HUES64 (cell line): ENCODE measurements around the gene TUBB2B.
"Not testable (repeated sequence)": the region's sequence is repeated elsewhere in the genome, so short reads cannot be mapped to it uniquely, and the experiment has no call there.

ENCODE experiments used
- H3K27ac ChIP-seq: 2 replicates; pipeline ENCODE4 v1.7.0; 2013; ENCODE audit warnings: low read depth, low read length, inconsistent platforms
- H3K27me3 ChIP-seq: 2 replicates; pipeline ENCODE4 v1.6.1; 2013; ENCODE audit warnings: mild to moderate bottlenecking, low read length; ENCODE audit not compliant: insufficient read depth
- H3K36me3 ChIP-seq: 2 replicates; pipeline ENCODE4 v1.6.1; 2013; ENCODE audit warnings: mild to moderate bottlenecking, low read length; ENCODE audit not compliant: insufficient read depth
- H3K4me1 ChIP-seq: 2 replicates; pipeline ENCODE4 v1.6.1; 2013; ENCODE audit warnings: mild to moderate bottlenecking, low read length, moderate library complexity; ENCODE audit not compliant: insufficient read depth
- H3K4me3 ChIP-seq: 2 replicates; pipeline ENCODE4 v1.5.1; 2013; ENCODE audit warnings: mild to moderate bottlenecking, low read length, moderate library complexity
- H3K9ac ChIP-seq: 2 replicates; pipeline ENCODE4 v1.6.1; 2013; ENCODE audit warnings: mild to moderate bottlenecking, low read depth, low read length
- H3K9me3 ChIP-seq: 2 replicates; pipeline ENCODE4 v1.6.1; 2013; ENCODE audit warnings: low read depth, low read length; ENCODE audit not compliant: insufficient read depth
- WGBS: fragments of 150-250, 120-280 bp; methylation state at CpG from one replicate; pipeline ENCODE4 v1.1.7; 2013; ENCODE audit warnings: missing lambda C conversion rate; 5-methylcytosine and 5-hydroxymethylcytosine counted together

Gene TUBB2B

DNA sequence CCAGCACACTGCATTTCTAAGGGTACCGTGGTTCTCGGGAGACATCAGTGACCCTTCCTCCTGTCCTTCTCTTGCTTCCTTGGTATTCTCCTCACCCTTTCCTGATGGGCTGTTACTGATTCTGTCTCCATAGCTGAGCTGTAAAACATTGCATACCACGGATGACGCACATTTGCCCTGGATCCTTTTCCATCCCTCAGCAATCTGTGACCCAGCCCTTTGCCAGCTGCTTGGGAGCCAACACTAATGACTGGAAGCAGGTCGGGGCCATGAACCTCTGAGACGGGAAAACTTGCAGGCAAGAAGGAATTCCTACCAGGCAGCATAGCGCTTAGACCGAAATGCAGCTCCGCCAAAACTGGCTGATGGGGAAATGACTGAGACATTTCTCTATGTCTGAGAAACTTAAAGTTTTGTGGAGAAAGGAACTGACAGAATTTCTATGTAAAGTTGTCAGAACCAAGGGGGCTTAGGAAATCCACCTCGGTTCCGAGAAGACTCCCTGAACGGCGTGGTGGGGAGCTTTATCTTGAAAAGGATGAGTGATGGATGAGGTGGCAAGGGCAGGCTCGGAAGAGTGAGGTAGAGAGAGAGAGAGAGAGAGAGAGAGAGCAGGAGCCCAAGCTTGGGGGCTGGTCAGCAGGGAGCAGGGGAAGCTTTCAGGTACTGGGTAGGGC is 19.2 kb downstream of the TUBB2B start:
- Histone ChIP-seq H3K27me3 (no peaks in the 10 kb centered on the region), H3K36me3 (no peaks in the 10 kb centered on the region), H3K4me3 (no peak overlapping the region), H3K4me1 (peaks cover 18% of the 10 kb centered on the region), H3K27ac (no peak overlapping the region; the same call in 1 of the 2 replicates), H3K9me3 (no peaks in the 10 kb centered on the region), H3K9ac (no peak overlapping the region)
- 68% methylated on average over 14 of the region's 14 CpGs for WGBS

- Histone ChIP-seq H3K27me3 (no peaks in the 10 kb centered on the region), H3K4me3 (no peak overlapping the region), H3K27ac (no peak overlapping the region), H3K9ac (no peak overlapping the region), H3K9me3 (no peaks in the 10 kb centered on the region), H3K36me3 (no peaks in the 10 kb centered on the region), H3K4me1 (peaks cover 22% of the 10 kb centered on the region)
- 87% methylated on average over 7 of the region's 7 CpGs for WGBS
Observed at GRCh38 chr6:3206339-3207015, 21.0 kb downstream of the TUBB2B start.

GRCh38 chr6:3205913-3206312 is 21.5 kb downstream of the TUBB2B start:
- Histone ChIP-seq H3K27me3 (no peaks in the 10 kb centered on the region), H3K9me3 (no peaks in the 10 kb centered on the region), H3K36me3 (no peaks in the 10 kb centered on the region), H3K4me3 (no peak overlapping the region), H3K27ac (no peak overlapping the region), H3K9ac (no peak overlapping the region), H3K4me1 (peaks cover 22% of the 10 kb centered on the region)
- 94% methylated on average over 4 of the region's 4 CpGs for WGBS

- Histone ChIP-seq H3K36me3 (no peaks in the 10 kb centered on the region), H3K9me3 (no peaks in the 10 kb centered on the region), H3K27ac (no peak overlapping the region), H3K4me1 (peaks cover 22% of the 10 kb centered on the region), H3K4me3 (no peak overlapping the region), H3K9ac (no peak overlapping the region), H3K27me3 (no peaks in the 10 kb centered on the region)
- WGBS = 91% methylated on average over 5 of the region's 6 CpGs
Observed at GRCh38 chr6:3204921-3205320, 22.5 kb downstream of the TUBB2B start.

GRCh38 chr6:3202999-3203696 is 24.3 kb downstream of the TUBB2B start:
- no peak overlapping the region for H3K27ac ChIP-seq
- WGBS = 89% methylated on average over 6 of the region's 7 CpGs
- H3K4me3 ChIP-seq = no peak overlapping the region
- H3K9ac ChIP-seq = no peak overlapping the region
- H3K36me3 ChIP-seq = no peaks in the 10 kb centered on the region
- H3K9me3 ChIP-seq = no peaks in the 10 kb centered on the region
- no peaks in the 10 kb centered on the region for H3K27me3 ChIP-seq
- peaks cover 14% of the 10 kb centered on the region for H3K4me1 ChIP-seq

DNA sequence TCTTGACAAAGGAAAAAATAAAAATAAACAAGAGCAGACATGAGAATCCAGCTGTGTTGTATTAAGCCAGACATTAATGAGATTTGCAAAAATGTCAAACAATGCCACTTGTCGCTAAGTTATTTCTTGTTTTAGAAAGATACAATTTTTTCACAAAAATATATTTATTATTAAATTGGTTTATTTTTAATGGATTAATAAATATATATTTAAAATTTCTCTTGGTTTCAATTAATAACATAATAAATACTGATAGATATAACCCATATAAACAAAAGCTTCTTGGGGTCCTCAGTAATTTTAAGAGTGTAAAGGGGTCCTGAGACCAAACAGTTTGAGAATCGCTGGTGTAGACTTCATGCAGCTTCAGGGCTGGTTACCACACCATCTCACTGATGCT is 26.1 kb downstream of the TUBB2B start:
- 100% methylated on average over 1 of the region's 2 CpGs for WGBS
- H3K9me3 ChIP-seq = no peaks in the 10 kb centered on the region
- H3K27ac ChIP-seq = no peak overlapping the region
- no peaks in the 10 kb centered on the region for H3K27me3 ChIP-seq
- peaks cover 10% of the 10 kb centered on the region; the same call in 1 of the 2 replicates for H3K4me1 ChIP-seq
- no peaks in the 10 kb centered on the region for H3K36me3 ChIP-seq
- no peak overlapping the region for H3K9ac ChIP-seq
- no peak overlapping the region for H3K4me3 ChIP-seq

DNA sequence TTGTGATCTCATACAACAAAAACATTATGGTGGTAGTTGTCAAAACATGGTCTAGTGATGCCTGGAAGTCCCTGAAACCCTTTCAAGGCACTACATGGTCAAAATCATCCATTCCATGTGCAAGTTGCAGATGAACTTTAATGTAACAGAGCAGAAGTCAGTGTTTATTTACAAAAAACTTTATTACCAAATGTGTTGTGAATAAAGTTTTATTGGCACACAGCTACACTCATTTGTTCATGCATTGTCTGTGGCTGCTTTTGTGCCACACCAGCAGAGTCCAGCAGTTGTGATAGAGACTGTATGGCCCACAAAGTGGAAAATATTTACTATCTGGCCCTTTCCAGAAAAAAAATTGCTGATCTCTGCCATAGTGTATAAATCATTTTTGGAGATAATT is 26.8 kb downstream of the TUBB2B start:
- Histone ChIP-seq H3K27me3 (no peaks in the 10 kb centered on the region), H3K9me3 (no peaks in the 10 kb centered on the region), H3K27ac (no peak overlapping the region), H3K4me1 (peaks cover 13% of the 10 kb centered on the region; the same call in 1 of the 2 replicates), H3K9ac (no peak overlapping the region), H3K4me3 (no peak overlapping the region), H3K36me3 (no peaks in the 10 kb centered on the region)

- Histone ChIP-seq H3K27ac (no peak overlapping the region), H3K36me3 (no peaks in the 10 kb centered on the region), H3K4me1 (peaks cover 25% of the 10 kb centered on the region), H3K27me3 (no peaks in the 10 kb centered on the region), H3K4me3 (no peak overlapping the region), H3K9ac (no peak overlapping the region), H3K9me3 (no peaks in the 10 kb centered on the region)
- WGBS = 78% methylated on average over 5 of the region's 5 CpGs
Observed at GRCh38 chr6:3199382-3199781, 28.1 kb downstream of the TUBB2B start.

GRCh38 chr6:3197734-3198133 is 29.7 kb downstream of the TUBB2B start:
- not testable (repeated sequence) for H3K27me3 ChIP-seq
- 100% methylated on average over 1 of the region's 5 CpGs for WGBS

GRCh38 chr6:3196770-3197169 is 30.7 kb downstream of the TUBB2B start:
- Histone ChIP-seq H3K4me1 (peaks cover 33% of the 10 kb centered on the region), H3K27ac (no peak overlapping the region), H3K36me3 (no peaks in the 10 kb centered on the region), H3K27me3 (no peaks in the 10 kb centered on the region), H3K9ac (no peak overlapping the region), H3K4me3 (no peak overlapping the region), H3K9me3 (no peaks in the 10 kb centered on the region)
- WGBS = 97% methylated on average over 4 of the region's 5 CpGs

More at GRCh38 chr6:3197734-3198133, 29.7 kb downstream of the TUBB2B start:
- not testable (repeated sequence) for H3K36me3 ChIP-seq, H3K9me3 ChIP-seq, H3K4me3 ChIP-seq, H3K27ac ChIP-seq, H3K9ac ChIP-seq
- peaks cover 33% of the 10 kb centered on the region for H3K4me1 ChIP-seq
